GM23248 (cell line): ENCODE measurements around the gene RRP1. TPM values are rescaled to one million over a fixed set of nuclear protein-coding genes. Genes with fewer than 3 reads are reported as not detected.

ENCODE experiments used
- DNase-seq: peaks from one replicate; pipeline ENCODE4 v3.0.0-alpha.2; 2015
- H2AFZ ChIP-seq: fragments of 200-600 bp; sonication (generic); 2 replicates; pipeline ENCODE4 v1.6.1; 2016; ENCODE audit warnings: antibody characterized with exemption
- H3F3A ChIP-seq: fragments of 200-600 bp; sonication (generic); 2 replicates; pipeline ENCODE4 v1.6.1; 2016; ENCODE audit warnings: mild to moderate bottlenecking, antibody characterized with exemption, mixed run types; ENCODE audit not compliant: insufficient read depth
- H3K27ac ChIP-seq: fragments of 200-600 bp; sonication (generic); 2 replicates; pipeline ENCODE4 v1.5.1; 2016; ENCODE audit warnings: mild to moderate bottlenecking
- H3K27me3 ChIP-seq: fragments of 200-600 bp; sonication (generic); replicated peaks from 2 replicates; pipeline ENCODE4 v1.6.1; 2016; ENCODE audit warnings: mild to moderate bottlenecking; ENCODE audit not compliant: insufficient read depth
- H3K36me3 ChIP-seq: fragments of 200-600 bp; sonication (generic); 2 replicates; pipeline ENCODE4 v1.6.1; 2016; ENCODE audit warnings: low read depth, mild to moderate bottlenecking
- H3K4me1 ChIP-seq: fragments of 200-600 bp; sonication (generic); 2 replicates; pipeline ENCODE4 v1.6.1; 2016; ENCODE audit warnings: mild to moderate bottlenecking; ENCODE audit not compliant: insufficient read depth
- H3K4me2 ChIP-seq: fragments of 200-600 bp; sonication (generic); one replicate; pipeline ENCODE4 v1.6.1; 2016; ENCODE audit warnings: mild to moderate bottlenecking; ENCODE audit not compliant: unreplicated experiment
- H3K4me3 ChIP-seq: fragments of 200-600 bp; sonication (generic); 2 replicates; pipeline ENCODE4 v1.5.1; 2016; ENCODE audit warnings: mild to moderate bottlenecking
- H3K79me2 ChIP-seq: fragments of 200-600 bp; sonication (generic); 2 replicates; pipeline ENCODE4 v1.6.1; 2016; ENCODE audit warnings: mild to moderate bottlenecking; ENCODE audit not compliant: insufficient read depth
- H3K9ac ChIP-seq: fragments of 200-600 bp; sonication (generic); 2 replicates; pipeline ENCODE4 v1.6.1; 2016; ENCODE audit warnings: mild to moderate bottlenecking
- H3K9me2 ChIP-seq: fragments of 200-600 bp; sonication (generic); 2 replicates; pipeline ENCODE4 v1.6.1; 2016; ENCODE audit warnings: mixed run types, mild to moderate bottlenecking, moderate library complexity; ENCODE audit not compliant: insufficient read depth
- H3K9me3 ChIP-seq: fragments of 200-600 bp; sonication (generic); one replicate; pipeline ENCODE4 v1.6.1; 2017; ENCODE audit warnings: low read depth
- H4K20me1 ChIP-seq: fragments of 200-600 bp; sonication (generic); 2 replicates; pipeline ENCODE4 v1.6.0; 2016; ENCODE audit not compliant: insufficient read depth
- EZH2 ChIP-seq: fragments of 200-600 bp; sonication (generic); IDR thresholded peaks from 2 replicates; pipeline ENCODE4 v1.6.1; 2018; ENCODE audit warnings: antibody characterized with exemption, mild to moderate bottlenecking; ENCODE audit not compliant: insufficient read depth, poor library complexity, severe bottlenecking
- EZH2phosphoT487 ChIP-seq: fragments of 200-600 bp; sonication (generic); IDR thresholded peaks from 2 replicates; pipeline ENCODE4 v1.6.1; 2018; ENCODE audit warnings: antibody characterized with exemption, moderate library complexity, mild to moderate bottlenecking, low read depth; ENCODE audit not compliant: insufficient read depth
- WGBS, 2 experiments: methylation state at CpG; one replicate each; pipeline ENCODE4 v1.1.6; 2015 to 2017; ENCODE audit warnings: low lambda C conversion rate in 2 of 2, low coverage in 1 of 2; ENCODE audit errors: missing lambda C conversion rate in 2 of 2; 5-methylcytosine and 5-hydroxymethylcytosine counted together
- in situ Hi-C: fragments of 300-500 bp; cut with MboI; formaldehyde crosslinking; loops from 2 replicates; pipeline ENCODE4 v1.15.0; 2020
- polyA plus RNA-seq: library from polyadenylated mRNA; unstranded; fragments of >200 nt; fragmentation: Nextera tagmentation; extraction: Ambion mirVana; gene quantifications from 2 replicates; pipeline ENCODE4 v1.2.1, GENCODE V29; 2016
- total RNA-seq: library from RNA; depleted of rRNA; stranded (reverse); fragments of >200 nt; shearing (Covaris generic); gene quantifications from 2 replicates; pipeline ENCODE4 v1.2.3, GENCODE V29; 2014

Gene RRP1
- total and polyA plus RNA-seq, 2 experiments from 2014 or later = 17.6 to 22.3 TPM

GRCh38 chr21:43766734-43767497 is 22.5 kb upstream of the RRP1 start:
- in situ Hi-C loops = no loop called here
- H3K9me3 ChIP-seq = no peaks in the 10 kb centered on the region
- whole genome bisulfite sequencing, 2 experiments = 88 to 89% methylated on average over 34 of the region's 34 CpGs

GRCh38 chr21:43767498-43767983 is 21.8 kb upstream of the RRP1 start:
- Histone ChIP-seq H3K9me2 (no peaks in the 10 kb centered on the region), H4K20me1 (no peaks in the 10 kb centered on the region), H3K79me2 (no peaks in the 10 kb centered on the region), H3K4me3 (no peak overlapping the region), H3K9me3 (no peaks in the 10 kb centered on the region), H2AFZ (peak overlapping the region; percentile 51; the same call in 1 of the 2 replicates), H3K27ac (peak overlapping the region; percentile 60), H3K9ac (peak overlapping the region; percentile 64), H3K4me1 (peaks cover 8% of the 10 kb centered on the region), H3F3A (no peaks in the 10 kb centered on the region), H3K36me3 (no peaks in the 10 kb centered on the region), H3K4me2 (no peak overlapping the region), H3K27me3 (no peaks in the 10 kb centered on the region)
- no peak for TF ChIP-seq EZH2
- TF ChIP-seq EZH2phosphoT487 = no peak
- in situ Hi-C loops = no loop called here
- 92 to 95% methylated on average over 13 to 15 of the region's 15 CpGs for WGBS, 2 experiments
- DNase-seq = no peak

More at GRCh38 chr21:43766734-43767497, 22.5 kb upstream of the RRP1 start:
- Histone ChIP-seq H3K27me3 (no peaks in the 10 kb centered on the region), H3K27ac (no peak overlapping the region), H3F3A (no peaks in the 10 kb centered on the region), H3K9ac (no peak overlapping the region), H3K9me2 (no peaks in the 10 kb centered on the region), H2AFZ (no peak overlapping the region), H3K36me3 (no peaks in the 10 kb centered on the region), H3K4me2 (no peak overlapping the region), H3K4me1 (peaks cover 8% of the 10 kb centered on the region), H3K79me2 (no peaks in the 10 kb centered on the region), H3K4me3 (no peak overlapping the region), H4K20me1 (no peaks in the 10 kb centered on the region)
- no peak for DNase-seq
- TF ChIP-seq EZH2 (no peak), EZH2phosphoT487 (no peak)

GRCh38 chr21:43767984-43768867 is 21.2 kb upstream of the RRP1 start:
- Histone ChIP-seq H3K4me1 (peaks cover 8% of the 10 kb centered on the region), H3K4me2 (no peak overlapping the region), H3K9me2 (no peaks in the 10 kb centered on the region), H3K9me3 (no peaks in the 10 kb centered on the region), H3K79me2 (no peaks in the 10 kb centered on the region), H2AFZ (peak overlapping the region; percentile 51), H3K9ac (peak overlapping the region; percentile 64), H3K27ac (peak overlapping the region; percentile 60), H3K27me3 (no peaks in the 10 kb centered on the region), H3K4me3 (no peak overlapping the region), H3F3A (no peaks in the 10 kb centered on the region), H3K36me3 (0 out of 2 replicates have a peak, but pooled peaks cover under 1% of the 10 kb centered on the region), H4K20me1 (no peaks in the 10 kb centered on the region)
- 57 to 62% methylated on average over 30 to 34 of the region's 34 CpGs for WGBS, 2 experiments
- TF ChIP-seq EZH2phosphoT487 = no peak
- no peak for TF ChIP-seq EZH2
- in situ Hi-C loops = no loop called here
- DNase-seq = peak; percentile 92

GRCh38 chr21:43768868-43769167 is 20.6 kb upstream of the RRP1 start:
- H3K79me2 ChIP-seq = peaks cover 5% of the 10 kb centered on the region; the same call in 1 of the 2 replicates
- no peak for DNase-seq
- H3K4me3 ChIP-seq = no peak overlapping the region
- no peaks in the 10 kb centered on the region for H3F3A ChIP-seq
- H3K27me3 ChIP-seq = no peaks in the 10 kb centered on the region
- TF ChIP-seq EZH2phosphoT487 = no peak
- TF ChIP-seq EZH2 = no peak
- H3K9me3 ChIP-seq = no peaks in the 10 kb centered on the region
- peaks cover 8% of the 10 kb centered on the region for H3K4me1 ChIP-seq
- H2AFZ ChIP-seq = no peak overlapping the region
- H3K27ac ChIP-seq = no peak overlapping the region; the same call in 1 of the 2 replicates
- in situ Hi-C loops = no loop called here
- no peaks in the 10 kb centered on the region for H4K20me1 ChIP-seq
- H3K9me2 ChIP-seq = no peaks in the 10 kb centered on the region
- H3K36me3 ChIP-seq = peaks cover 7% of the 10 kb centered on the region
- H3K4me2 ChIP-seq = no peak overlapping the region
- H3K9ac ChIP-seq = no peak overlapping the region; the same call in 1 of the 2 replicates
- 69 to 72% methylated on average over 8 of the region's 8 CpGs for WGBS, 2 experiments
